Endothelial cell of umbilical vein (primary cell): ENCODE results near the gene SH3BP2. TPM values are rescaled to one million over a fixed set of nuclear protein-coding genes. Genes with fewer than 3 reads are reported as not detected.

Experiments used
- BruUV-seq: library from RNA; stranded (reverse); fragments of 400-500 nt; replicated peaks from 2 replicates; lab custom pipeline; 2021; lab: Mats Ljungman, UMichigan
- CTCF ChIA-PET: fragments of 300-600, 350-600 bp; sonication (Branson Sonifier 250); formaldehyde crosslinking; loops from one replicate; lab custom pipeline; 2021; ENCODE audit warnings: antibody characterized with exemption, inconsistent platforms; lab: Charles Lee
- POLR2A ChIA-PET: fragments of 300-600, 350-600 bp; sonication (Branson Sonifier 250); formaldehyde crosslinking; loops from one replicate; lab custom pipeline; 2021; ENCODE audit warnings: antibody characterized with exemption, inconsistent platforms; lab: Charles Lee
- DNase-seq: peaks from one replicate; pipeline ENCODE4 v3.0.0-alpha.2; 2011; ENCODE audit warnings: low read depth, low spot score
- FAIRE-seq: peaks from 2 replicates; lab custom pipeline; 2011; peaks lifted over from hg19 to GRCh38; lab: Jason Lieb, UNC
- H2AFZ ChIP-seq: 2 replicates; pipeline ENCODE4 v1.6.0; 2012; ENCODE audit warnings: low read depth, low read length, control low read depth, inconsistent platforms
- H3K27ac ChIP-seq: 2 replicates; pipeline ENCODE4 v1.5.1; 2011; ENCODE audit warnings: low read depth, mild to moderate bottlenecking, control low read depth, low read length, moderate library complexity; ENCODE audit not compliant: insufficient read depth
- H3K27me3 ChIP-seq, 2 experiments: 2 replicates each; pipeline versions ENCODE4 v1.6.0 to v1.6.1; 2011; ENCODE audit warnings: low read length in 2 of 2, mixed read lengths in 1 of 2; ENCODE audit not compliant: control insufficient read depth in 2 of 2, insufficient read depth in 2 of 2
- H3K36me3 ChIP-seq, 2 experiments: 2 replicates in 1 of 2; 3 replicates in 1 of 2; pipeline ENCODE4 v1.5.1; 2011; ENCODE audit warnings: low read length in 2 of 2, mild to moderate bottlenecking in 1 of 2, moderate library complexity in 1 of 2; ENCODE audit not compliant: control insufficient read depth in 2 of 2, insufficient read depth in 2 of 2; ENCODE audit errors: extremely low read depth in 1 of 2
- H3K4me1 ChIP-seq: 3 replicates; pipeline ENCODE4 v1.5.1; 2011; ENCODE audit warnings: mild to moderate bottlenecking, low read length; ENCODE audit not compliant: control insufficient read depth, insufficient read depth; ENCODE audit errors: extremely low read depth
- H3K4me2 ChIP-seq: 2 replicates; pipeline ENCODE4 v1.6.1; 2011; ENCODE audit warnings: low read length, control low read depth, mixed read lengths; ENCODE audit not compliant: insufficient read depth
- H3K4me3 ChIP-seq, 3 experiments: fragments of 200-600 bp in 1 of 3; sonication (generic), shearing (Covaris generic) in 1 of 3; replicated peaks in 1 of 3; 2 replicates each; pipeline ENCODE4 v1.5.1; 2011 to 2016; ENCODE audit warnings: control low read depth in 3 of 3, low read length in 3 of 3, mild to moderate bottlenecking in 2 of 3, inconsistent platforms in 1 of 3, low read depth in 1 of 3, moderate library complexity in 1 of 3; ENCODE audit not compliant: insufficient read depth in 1 of 3
- H3K79me2 ChIP-seq: 2 replicates; pipeline ENCODE4 v1.6.0; 2012; ENCODE audit warnings: low read length, inconsistent platforms; ENCODE audit not compliant: control insufficient read depth, insufficient read depth
- H3K9ac ChIP-seq: replicated peaks from 2 replicates; pipeline ENCODE3; 2011; ENCODE audit warnings: low read length, control low read depth; ENCODE audit not compliant: insufficient read depth; ENCODE audit errors: extremely low read depth
- H3K9me1 ChIP-seq: replicated peaks from 3 replicates; pipeline ENCODE4 v1.6.0; 2011; ENCODE audit warnings: mild to moderate bottlenecking, low read length; ENCODE audit not compliant: control insufficient read depth, insufficient read depth; ENCODE audit errors: extremely low read depth
- H3K9me3 ChIP-seq: replicated peaks from 2 replicates; pipeline ENCODE4 v1.5.1; 2012; ENCODE audit warnings: low read length, inconsistent platforms; ENCODE audit not compliant: control insufficient read depth, insufficient read depth
- H4K20me1 ChIP-seq: replicated peaks from 2 replicates; pipeline ENCODE3; 2011; ENCODE audit warnings: mild to moderate bottlenecking, low read length; ENCODE audit not compliant: control insufficient read depth, insufficient read depth; ENCODE audit errors: extremely low read depth
- CTCF ChIP-seq, 2 donors: IDR thresholded peaks; 1 replicate in 1 of 2; 2 replicates in 1 of 2; pipeline ENCODE4 v1.5.1; 2011; ENCODE audit warnings: low read length in 2 of 2, mild to moderate bottlenecking in 2 of 2, moderate library complexity in 2 of 2, control low read depth in 1 of 2, inconsistent platforms in 1 of 2, low read depth in 1 of 2; ENCODE audit not compliant: insufficient read depth in 1 of 2; ENCODE audit errors: extremely low read depth in 1 of 2
- EZH2 ChIP-seq: IDR thresholded peaks from 2 replicates; pipeline ENCODE4 v1.6.1; 2012; ENCODE audit warnings: borderline replicate concordance, low read depth, mild to moderate bottlenecking, moderate library complexity, low read length, inconsistent platforms; ENCODE audit not compliant: severe bottlenecking
- FOS ChIP-seq: IDR thresholded peaks from 2 replicates; pipeline ENCODE4 v1.6.1; 2011; ENCODE audit warnings: mild to moderate bottlenecking, low read length, moderate library complexity, borderline replicate concordance; ENCODE audit not compliant: insufficient read depth
- GATA2 ChIP-seq: IDR thresholded peaks from 2 replicates; pipeline ENCODE4 v1.7.0; 2011; ENCODE audit warnings: low read depth, mild to moderate bottlenecking, moderate library complexity, mixed read lengths, low read length; ENCODE audit not compliant: insufficient read length, insufficient read depth
- JUN ChIP-seq: IDR thresholded peaks from 2 replicates; pipeline ENCODE4 v1.6.1; 2011; ENCODE audit warnings: borderline replicate concordance, low read depth; ENCODE audit not compliant: insufficient read length, insufficient read depth
- MAX ChIP-seq: IDR thresholded peaks from 2 replicates; pipeline ENCODE4 v1.6.1; 2011; ENCODE audit not compliant: insufficient read depth, insufficient read length
- MYC ChIP-seq: IDR thresholded peaks from one replicate; pipeline ENCODE4 v1.6.1; 2011; ENCODE audit warnings: mild to moderate bottlenecking, low read depth, low read length
- POLR2A ChIP-seq: IDR thresholded peaks from 2 replicates; pipeline ENCODE4 v1.6.1; 2012; ENCODE audit warnings: low read depth, mild to moderate bottlenecking, control low read depth, low read length
- POLR2AphosphoS5 ChIP-seq: IDR thresholded peaks from 2 replicates; pipeline ENCODE4 v1.6.1; 2012; ENCODE audit warnings: low read depth, mild to moderate bottlenecking, control low read depth, low read length, moderate library complexity; ENCODE audit not compliant: insufficient read depth
- dilution Hi-C: fragments of 300-500 bp; cut with MboI; formaldehyde crosslinking; loops from one replicate; pipeline ENCODE4 v1.15.0; 2019; ENCODE audit warnings: low sequenced_read_pairs; ENCODE audit not compliant: extremely low pct_ligation_motif_present
- intact Hi-C: fragments of 100-400 bp; cut with micrococcal nuclease; formaldehyde crosslinking; loops from one replicate; pipeline ENCODE4 v1.10.0; 2022
- polyA plus RNA-seq, 4 experiments: library from polyadenylated mRNA; depleted of rRNA in 3 of 4; stranded (reverse) in 3 of 4; unstranded in 1 of 4; fragments of >200 nt; gene quantifications; 2 replicates each; pipeline versions ENCODE4 v1.2.1 to v1.2.3, GENCODE V29; 2011 to 2012; ENCODE audit warnings: missing spikeins in 1 of 4
- total RNA-seq: library from RNA; stranded (reverse); gene quantifications from 2 replicates; pipeline ENCODE4 v1.2.3, GENCODE V29; 2021

SH3BP2 gene
- total and polyA plus RNA-seq, 2 donors (not counting 3 experiments of a cell fraction or from before 2014, with no cell fraction given) = 69.2 to 73.9 TPM

GRCh38 chr4:2808001-2808400 lies 15.1 kb downstream of the SH3BP2 start:
- Histone ChIP-seq H3K4me1 (peaks cover 34% of the 10 kb centered on the region), H3K9ac (no peak overlapping the region), H3K9me3 (no peaks in the 10 kb centered on the region), H3K9me1 (no peaks in the 10 kb centered on the region), H3K27me3 (no peaks in the 10 kb centered on the region), H3K27ac (no peak overlapping the region), H3K36me3 (no peaks in the 10 kb centered on the region), H3K79me2 (peaks cover 24% of the 10 kb centered on the region), H4K20me1 (no peaks in the 10 kb centered on the region), H3K4me2 (no peak overlapping the region), H3K4me3 (no peak overlapping the region), H2AFZ (no peak overlapping the region)
- TF ChIP-seq POLR2AphosphoS5 (no peak), POLR2A (no peak), FOS (no peak), JUN (no peak), MYC (no peak), EZH2 (no peak), GATA2 (no peak)
- intact Hi-C loops = no loop called here
- DNase-seq (no peak), FAIRE-seq (no peak)
- ChIA-PET CTCF (no interaction called here), POLR2A (no interaction called here)
- dilution Hi-C loops = no loop called here
- BruUV-seq = no TSS peak

GRCh38 chr4:2809610-2810180 lies 16.8 kb downstream of the SH3BP2 start:
- no peaks in the 10 kb centered on the region for H3K9me1 ChIP-seq
- CTCF ChIA-PET = interaction anchor here (4.5 kb wide), 1 partner anchor 45 kb away, joined by 34 read pairs; no protein-coding TSS in a partner anchor
- dilution Hi-C loops = no loop called here

More at GRCh38 chr4:2809610-2810180, 16.8 kb downstream of the SH3BP2 start:
- Histone ChIP-seq H3K4me1 (peaks cover 38% of the 10 kb centered on the region), H3K27me3 (no peaks in the 10 kb centered on the region), H3K4me2 (no peak overlapping the region), H4K20me1 (no peaks in the 10 kb centered on the region), H3K4me3 (no peak overlapping the region), H3K36me3 (no peaks in the 10 kb centered on the region), H3K79me2 (peaks cover 32% of the 10 kb centered on the region), H3K27ac (no peak overlapping the region), H2AFZ (no peak overlapping the region), H3K9ac (no peak overlapping the region), H3K9me3 (no peaks in the 10 kb centered on the region)
- BruUV-seq = no TSS peak
- TF ChIP-seq JUN = no peak
- TF ChIP-seq POLR2AphosphoS5 = no peak
- TF ChIP-seq MAX = no peak
- TF ChIP-seq GATA2 = no peak
- no peak for TF ChIP-seq EZH2
- TF ChIP-seq FOS = no peak
- TF ChIP-seq MYC = no peak
- TF ChIP-seq CTCF (IDR thresholded peaks at IDR 0.05; ENCODE audit: extremely low read depth in 1 of 2, insufficient read depth in 1 of 2, low read depth in 1 of 2, low read length in 2 of 2) = no peak
- TF ChIP-seq POLR2A = no peak
- DNase-seq = no peak
- intact Hi-C loops = loop anchor here (5.0 kb wide), 2 partner anchors 47 to 272 kb away; partner anchors contain the start of gene FAM193A
- POLR2A ChIA-PET = no interaction called here
- no peak for FAIRE-seq
